Muscle layer of colon (tissue), 2 donors: ENCODE measurements around the gene GOLPH3L.

ENCODE experiments used
- H3K27ac ChIP-seq: one replicate; pipeline ENCODE4 v1.7.0; 2013; ENCODE audit warnings: low read depth, mild to moderate bottlenecking, low read length, moderate library complexity
- H3K27me3 ChIP-seq, 2 donors: one replicate each; pipeline ENCODE4 v1.7.0; 2013; ENCODE audit warnings: low read length in 2 of 2, mild to moderate bottlenecking in 2 of 2; ENCODE audit not compliant: insufficient read depth in 2 of 2, control insufficient read depth in 1 of 2
- H3K36me3 ChIP-seq: one replicate; pipeline ENCODE4 v1.7.0; 2013; ENCODE audit warnings: mild to moderate bottlenecking, low read length; ENCODE audit not compliant: insufficient read depth
- H3K4me1 ChIP-seq: one replicate; pipeline ENCODE4 v1.7.0; 2013; ENCODE audit warnings: mild to moderate bottlenecking, low read length; ENCODE audit not compliant: insufficient read depth
- H3K4me3 ChIP-seq, 2 donors: one replicate each; pipeline ENCODE4 v1.7.0; 2013; ENCODE audit warnings: low read length in 2 of 2, low read depth in 1 of 2, mild to moderate bottlenecking in 1 of 2, moderate library complexity in 1 of 2
- H3K9ac ChIP-seq: one replicate; pipeline ENCODE4 v1.7.0; 2013; ENCODE audit warnings: low read length
- H3K9me3 ChIP-seq: one replicate; pipeline ENCODE4 v1.7.0; 2013; ENCODE audit warnings: mild to moderate bottlenecking, low read length
- donor health status: abdominal sarcoma.
- donor health status: Adenocarcinoma of cecum.

GOLPH3L gene

GRCh38 chr1:150696162-150696561 is 792 bp downstream of the GOLPH3L start:
- peak overlapping the region in 1 of 2 donors; percentile 69 for H3K4me3 ChIP-seq
- no peak overlapping the region for H3K9ac ChIP-seq
- H3K27ac ChIP-seq, result no peak overlapping the region

GRCh38 chr1:150695561-150695960 is 1.4 kb downstream of the GOLPH3L start:
- no peak overlapping the region for H3K4me3 ChIP-seq
- no peaks in the 10 kb centered on the region for H3K9me3 ChIP-seq
- H3K4me1 ChIP-seq, result peaks cover 10% of the 10 kb centered on the region
- no peaks in the 10 kb centered on the region for H3K27me3 ChIP-seq
- H3K27ac ChIP-seq, result no peak overlapping the region
- peaks cover 8% of the 10 kb centered on the region for H3K36me3 ChIP-seq
- no peak overlapping the region for H3K9ac ChIP-seq

More at GRCh38 chr1:150696162-150696561, 792 bp downstream of the GOLPH3L start:
- peaks cover 10% of the 10 kb centered on the region for H3K4me1 ChIP-seq
- H3K9me3 ChIP-seq, result no peaks in the 10 kb centered on the region
- H3K36me3 ChIP-seq, result peaks cover 8% of the 10 kb centered on the region
- no peaks in the 10 kb centered on the region for H3K27me3 ChIP-seq

GRCh38 chr1:150692720-150693119 is 4.2 kb downstream of the GOLPH3L start:
- H3K36me3 ChIP-seq, result peaks cover 8% of the 10 kb centered on the region
- peaks cover 8% of the 10 kb centered on the region for H3K4me1 ChIP-seq
- no peak overlapping the region for H3K4me3 ChIP-seq
- no peaks in the 10 kb centered on the region for H3K27me3 ChIP-seq
- no peak overlapping the region for H3K27ac ChIP-seq
- H3K9me3 ChIP-seq, result no peaks in the 10 kb centered on the region
- H3K9ac ChIP-seq, result no peak overlapping the region

- Histone ChIP-seq H3K4me3 (no peak overlapping the region), H3K36me3 (peaks cover 8% of the 10 kb centered on the region), H3K27ac (no peak overlapping the region), H3K9ac (no peak overlapping the region), H3K27me3 (no peaks in the 10 kb centered on the region), H3K4me1 (no peaks in the 10 kb centered on the region), H3K9me3 (no peaks in the 10 kb centered on the region)
Observed at GRCh38 chr1:150688763-150689162, 8.2 kb downstream of the GOLPH3L start.

- H3K4me1 ChIP-seq, result no peaks in the 10 kb centered on the region
- no peaks in the 10 kb centered on the region for H3K9me3 ChIP-seq
- H3K4me3 ChIP-seq, result no peak overlapping the region
- no peak overlapping the region for H3K9ac ChIP-seq
- no peaks in the 10 kb centered on the region for H3K27me3 ChIP-seq
- H3K36me3 ChIP-seq, result no peaks in the 10 kb centered on the region
- no peak overlapping the region for H3K27ac ChIP-seq
Observed at GRCh38 chr1:150686275-150686674, 10.7 kb downstream of the GOLPH3L start.

- Histone ChIP-seq H3K4me3 (no peak overlapping the region), H3K27ac (no peak overlapping the region)
Observed at GRCh38 chr1:150683914-150684313, 13.0 kb downstream of the GOLPH3L start.

GRCh38 chr1:150678988-150679387 is 18.0 kb downstream of the GOLPH3L start:
- Histone ChIP-seq H3K36me3 (no peaks in the 10 kb centered on the region), H3K27ac (no peak overlapping the region), H3K27me3 (no peaks in the 10 kb centered on the region), H3K4me1 (no peaks in the 10 kb centered on the region), H3K4me3 (no peak overlapping the region), H3K9me3 (no peaks in the 10 kb centered on the region), H3K9ac (no peak overlapping the region)

More at GRCh38 chr1:150683914-150684313, 13.0 kb downstream of the GOLPH3L start:
- no peaks in the 10 kb centered on the region for H3K36me3 ChIP-seq
- H3K9ac ChIP-seq, result no peak overlapping the region
- H3K9me3 ChIP-seq, result no peaks in the 10 kb centered on the region
- H3K4me1 ChIP-seq, result no peaks in the 10 kb centered on the region
- H3K27me3 ChIP-seq, result no peaks in the 10 kb centered on the region

- Histone ChIP-seq H3K4me1 (no peaks in the 10 kb centered on the region), H3K36me3 (no peaks in the 10 kb centered on the region), H3K4me3 (no peak overlapping the region), H3K27ac (no peak overlapping the region), H3K9me3 (no peaks in the 10 kb centered on the region), H3K27me3 (no peaks in the 10 kb centered on the region), H3K9ac (no peak overlapping the region)
Observed at GRCh38 chr1:150674881-150675280, 22.1 kb downstream of the GOLPH3L start.

GRCh38 chr1:150663321-150663720 is 33.6 kb downstream of the GOLPH3L start:
- no peak overlapping the region for H3K4me3 ChIP-seq
- no peaks in the 10 kb centered on the region for H3K9me3 ChIP-seq
- H3K27ac ChIP-seq, result no peak overlapping the region
- H3K27me3 ChIP-seq, result no peaks in the 10 kb centered on the region
- H3K4me1 ChIP-seq, result no peaks in the 10 kb centered on the region
- H3K36me3 ChIP-seq, result peaks cover 13% of the 10 kb centered on the region
- no peak overlapping the region for H3K9ac ChIP-seq

- Histone ChIP-seq H3K9ac (no peak overlapping the region), H3K27ac (no peak overlapping the region), H3K9me3 (no peaks in the 10 kb centered on the region), H3K36me3 (peaks cover 13% of the 10 kb centered on the region), H3K4me1 (no peaks in the 10 kb centered on the region), H3K27me3 (no peaks in the 10 kb centered on the region), H3K4me3 (no peak overlapping the region)
Observed at GRCh38 chr1:150662811-150663210, 34.1 kb downstream of the GOLPH3L start.

GRCh38 chr1:150661156-150661555 is 35.8 kb downstream of the GOLPH3L start:
- Histone ChIP-seq H3K4me1 (no peaks in the 10 kb centered on the region), H3K36me3 (peaks cover 13% of the 10 kb centered on the region), H3K9me3 (no peaks in the 10 kb centered on the region), H3K9ac (no peak overlapping the region), H3K4me3 (no peak overlapping the region), H3K27ac (no peak overlapping the region), H3K27me3 (no peaks in the 10 kb centered on the region)

- H3K9me3 ChIP-seq, result no peaks in the 10 kb centered on the region
- H3K9ac ChIP-seq, result no peak overlapping the region
- H3K36me3 ChIP-seq, result peaks cover 13% of the 10 kb centered on the region
- no peak overlapping the region for H3K4me3 ChIP-seq
- H3K4me1 ChIP-seq, result no peaks in the 10 kb centered on the region
- no peak overlapping the region for H3K27ac ChIP-seq
- H3K27me3 ChIP-seq, result no peaks in the 10 kb centered on the region
Observed at GRCh38 chr1:150660584-150660983, 36.4 kb downstream of the GOLPH3L start.
